SU-DHL-6 (cell line): Measurements from ENCODE around the gene CTNNBIP1.

Source experiments
- CTCF ChIP-seq: fragments of 200-600 bp; sonication (generic); IDR thresholded peaks from one replicate; pipeline ENCODE4 v1.5.1; 2017; ENCODE audit warnings: antibody characterized with exemption, mild to moderate bottlenecking, low read length, moderate library complexity; ENCODE audit not compliant: insufficient read depth, poor library complexity, severe bottlenecking
- EZH2phosphoT487 ChIP-seq: fragments of 200-600 bp; sonication (generic), shearing (Covaris generic); conservative IDR thresholded peaks from 2 replicates; pipeline ENCODE4 v1.6.1; 2018; ENCODE audit warnings: mild to moderate bottlenecking, antibody characterized with exemption, low read length, moderate library complexity, mixed read lengths

DNA sequence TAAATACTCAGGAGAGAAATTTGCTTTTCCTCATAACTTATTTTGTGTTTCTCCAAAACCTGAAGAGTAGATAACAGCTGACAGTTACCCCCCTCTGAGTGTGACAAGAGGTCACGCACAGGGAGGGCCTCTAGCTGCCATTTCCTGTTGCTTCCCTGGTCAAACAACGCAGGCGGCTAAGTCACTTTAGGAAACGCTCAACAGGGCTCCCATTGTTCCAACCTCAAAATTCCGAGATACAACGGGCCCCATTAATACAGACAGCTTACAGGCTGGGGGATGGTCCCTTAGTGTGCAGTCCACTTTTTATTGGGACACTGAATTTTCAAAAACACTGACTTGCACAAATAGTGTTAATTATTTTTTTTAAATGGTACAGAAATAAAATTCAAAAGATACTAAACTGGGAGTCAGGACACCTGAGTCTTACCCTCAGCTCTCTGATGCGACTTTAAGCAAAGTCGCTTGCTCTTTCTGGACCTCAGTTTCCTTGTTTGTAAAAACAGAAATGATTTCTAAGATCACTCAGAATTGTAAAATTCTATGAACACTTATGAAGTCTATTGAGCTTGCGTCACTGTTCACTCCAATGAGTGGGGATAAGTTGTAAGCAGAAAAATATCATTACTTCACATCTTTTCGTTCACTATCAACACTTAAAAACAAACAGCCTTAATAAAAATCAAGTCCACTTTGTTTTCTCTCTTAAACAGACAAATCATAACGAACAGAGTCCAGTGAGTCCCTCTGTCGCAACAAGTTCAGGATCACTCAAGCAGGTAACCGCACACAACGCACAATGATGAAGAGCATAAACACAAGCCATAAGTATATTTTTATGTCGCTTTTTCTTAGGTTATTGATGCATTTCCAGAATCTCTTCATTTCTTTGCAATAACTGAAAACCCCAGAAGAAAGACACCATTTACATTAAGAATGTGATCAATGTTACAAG, 19.6 kb upstream of the CTNNBIP1 start:
- TF ChIP-seq CTCF (no peak), EZH2phosphoT487 (no peak)
